T-cell (primary cell): ENCODE data around the gene EPHA8. TPM values are rescaled to one million over a fixed set of nuclear protein-coding genes. Genes with fewer than 3 reads are reported as not detected.

Experiments
- ATAC-seq, 4 experiments: fragments of 200-7000 bp in 3 of 4; fragments of 150-1000 bp in 1 of 4; cut with Tn5 transposase; replicated peaks in 1 of 4; 1 replicate in 3 of 4; 2 replicates in 1 of 4; pipeline ENCODE4 v1.10.0; 2021; ENCODE audit warnings: moderate library complexity in 3 of 4, mild to moderate bottlenecking in 2 of 4, moderate number of reproducible peaks in 1 of 4
- CTCF ChIA-PET, 2 donors: fragments of 300-600 bp; sonication (Branson Sonifier 250); formaldehyde crosslinking; loops; one replicate each; lab custom pipeline; 2022; ENCODE audit warnings: antibody characterized with exemption in 2 of 2; lab: Charles Lee
- POLR2A ChIA-PET, 2 donors: fragments of 300-600 bp; sonication (Branson Sonifier 250); formaldehyde crosslinking; loops; one replicate each; lab custom pipeline; 2022; ENCODE audit warnings: antibody characterized with exemption in 2 of 2; lab: Charles Lee
- DNase-seq, 35 experiments: peaks; one replicate each; pipeline versions ENCODE4 v3.0.0 to v3.0.0-alpha.2; 2013 to 2023
- H3K27ac ChIP-seq: one replicate; pipeline ENCODE4 v1.5.1; 2013; ENCODE audit warnings: low read length
- H3K27me3 ChIP-seq, 2 experiments: replicated peaks in 1 of 2; 1 replicate in 1 of 2; 2 replicates in 1 of 2; pipeline versions ENCODE4 v1.6.1 to v1.7.0; 2013; ENCODE audit warnings: low read length in 1 of 2, mixed read lengths in 1 of 2; ENCODE audit not compliant: control insufficient read depth in 2 of 2, insufficient read depth in 2 of 2; ENCODE audit errors: extremely low read depth in 1 of 2
- H3K36me3 ChIP-seq, 2 donors: 1 replicate in 1 of 2; 2 replicates in 1 of 2; pipeline versions ENCODE4 v1.6.1 to v1.7.0; 2013; ENCODE audit warnings: low read length in 1 of 2; ENCODE audit not compliant: control insufficient read depth in 2 of 2, insufficient read depth in 1 of 2; ENCODE audit errors: extremely low read depth in 1 of 2
- H3K4me1 ChIP-seq, 2 experiments: 1 replicate in 1 of 2; 2 replicates in 1 of 2; pipeline versions ENCODE4 v1.6.1 to v1.7.0; 2013; ENCODE audit warnings: low read length in 2 of 2, mixed read lengths in 1 of 2; ENCODE audit not compliant: insufficient read depth in 2 of 2, control insufficient read depth in 1 of 2; ENCODE audit errors: extremely low read depth in 1 of 2
- H3K4me3 ChIP-seq, 2 donors: 1 replicate in 1 of 2; 2 replicates in 1 of 2; pipeline versions ENCODE4 v1.5.1 to v1.7.0; 2013; ENCODE audit warnings: mild to moderate bottlenecking in 2 of 2, low read length in 1 of 2, moderate library complexity in 1 of 2; ENCODE audit not compliant: control insufficient read depth in 1 of 2; ENCODE audit errors: extremely low read depth in 1 of 2
- H3K9me3 ChIP-seq: 2 replicates; pipeline ENCODE4 v1.7.0; 2013
- H3K27ac Mint-ChIP-seq, 2 donors: one replicate each; pipeline ENCODE4 v1.8.0; 2020 to 2021; ENCODE audit warnings: mild to moderate bottlenecking in 2 of 2, mixed read lengths in 2 of 2
- H3K27me3 Mint-ChIP-seq, 2 donors: one replicate each; pipeline ENCODE4 v1.8.0; 2021 to 2022; ENCODE audit warnings: mixed read lengths in 2 of 2
- H3K36me3 Mint-ChIP-seq: one replicate; pipeline ENCODE4 v1.8.0; 2021; ENCODE audit warnings: mixed read lengths
- H3K4me1 Mint-ChIP-seq, 3 donors: one replicate each; pipeline ENCODE4 v1.8.0; 2020 to 2022; ENCODE audit warnings: mixed read lengths in 3 of 3, mild to moderate bottlenecking in 1 of 3
- H3K4me3 Mint-ChIP-seq, 3 donors: one replicate each; pipeline ENCODE4 v1.8.0; 2020 to 2022; ENCODE audit warnings: mild to moderate bottlenecking in 3 of 3, mixed read lengths in 3 of 3, moderate library complexity in 3 of 3
- H3K9me3 Mint-ChIP-seq, 3 donors: one replicate each; pipeline ENCODE4 v1.8.0; 2020 to 2022; ENCODE audit warnings: mixed read lengths in 3 of 3
- WGBS: methylation state at CpG from one replicate; pipeline ENCODE4 v1.1.5; 2013; ENCODE audit warnings: missing lambda C conversion rate; ENCODE audit not compliant: insufficient coverage; 5-methylcytosine and 5-hydroxymethylcytosine counted together
- total RNA-seq, 35 experiments: library from RNA in 6 of 35; stranded (reverse) in 6 of 35; fragments of 120-200 nt in 1 of 35; gene quantifications; one replicate each; pipeline versions ENCODE4 v1.2.1 to v1.2.4 and lab custom pipeline; 2013 to 2026

EPHA8 gene
- total RNA-seq, 5 donors from 2014 or later (not counting 1 experiment from before 2014, with no cell fraction given) = 0.09 to 0.15 TPM; not detected in 3

DNA sequence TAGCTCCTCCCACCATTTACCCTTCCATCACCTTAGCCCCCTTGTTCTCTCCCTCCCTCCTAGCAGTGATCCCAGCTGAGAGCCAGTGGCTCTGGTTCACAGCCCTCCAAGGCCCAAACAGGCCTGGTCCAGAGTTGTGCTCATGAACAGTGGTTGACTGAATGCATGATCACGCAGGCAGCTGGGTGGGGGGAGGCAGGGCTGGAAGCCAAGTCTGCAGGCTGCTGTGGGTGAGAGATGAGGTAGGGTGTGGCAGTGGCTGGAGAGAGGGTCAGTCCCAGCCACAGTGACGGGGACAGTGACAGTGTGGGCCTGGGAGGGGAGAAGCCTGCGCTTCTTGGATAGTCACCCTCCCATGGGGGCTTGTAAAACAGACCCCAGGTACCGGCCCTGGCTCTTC, 22.2 kb downstream of the EPHA8 start:
- H3K4me1 Mint-ChIP-seq = no peaks in the 10 kb centered on the region
- no peak for ATAC-seq
- peaks cover 0 to 31% of the 10 kb centered on the region in 2 experiments for H3K27me3 ChIP-seq
- no peak overlapping the region for H3K4me3 Mint-ChIP-seq
- no peaks in the 10 kb centered on the region for H3K36me3 Mint-ChIP-seq
- no peaks in the 10 kb centered on the region for H3K9me3 Mint-ChIP-seq
- ChIA-PET POLR2A (no interaction called here), CTCF (no interaction called here)
- no peak overlapping the region for H3K27ac ChIP-seq
- no peaks in the 10 kb centered on the region for H3K4me1 ChIP-seq
- no peaks in the 10 kb centered on the region for H3K36me3 ChIP-seq
- no peak overlapping the region for H3K4me3 ChIP-seq
- no peaks in the 10 kb centered on the region for H3K9me3 ChIP-seq
- WGBS = 77% methylated on average over 3 of the region's 4 CpGs
- H3K27ac Mint-ChIP-seq = no peak overlapping the region
- no peak for DNase-seq
- peaks cover 8 to 17% of the 10 kb centered on the region in 2 donors for H3K27me3 Mint-ChIP-seq

DNA sequence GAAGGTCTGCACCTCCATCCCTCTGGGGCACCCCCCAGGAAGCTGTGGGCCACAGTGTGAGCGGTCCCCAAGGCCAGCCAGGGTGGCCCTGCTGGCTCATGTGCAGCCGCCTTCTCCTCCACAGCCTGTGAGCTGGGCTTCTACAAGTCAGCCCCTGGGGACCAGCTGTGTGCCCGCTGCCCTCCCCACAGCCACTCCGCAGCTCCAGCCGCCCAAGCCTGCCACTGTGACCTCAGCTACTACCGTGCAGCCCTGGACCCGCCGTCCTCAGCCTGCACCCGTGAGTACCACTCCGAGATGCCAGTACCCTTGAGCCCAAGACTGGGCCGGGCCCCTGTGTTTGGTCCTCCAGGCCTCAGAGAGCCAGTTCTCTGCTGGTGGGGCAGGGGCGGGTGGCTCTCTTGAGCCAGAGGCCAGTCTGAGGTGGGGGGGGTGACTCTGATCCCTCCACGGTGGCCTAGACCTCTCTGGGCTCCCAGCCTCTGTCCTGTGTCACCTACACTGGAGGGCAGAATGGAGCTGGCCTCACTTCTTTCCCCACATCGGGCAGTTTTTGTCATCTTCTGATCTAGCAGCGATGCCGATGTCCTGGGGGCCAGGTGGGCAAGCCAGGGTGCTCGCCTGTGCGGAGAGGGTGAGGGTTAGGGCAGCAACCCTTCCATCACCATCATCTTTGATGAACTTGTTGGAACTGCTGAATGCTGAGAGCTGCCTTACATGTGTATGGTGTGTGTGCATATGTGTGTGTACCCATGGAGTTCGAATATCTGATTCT, 23.3 kb downstream of the EPHA8 start:
- peaks cover 11 to 20% of the 10 kb centered on the region in 2 donors for H3K27me3 Mint-ChIP-seq
- no peaks in the 10 kb centered on the region for H3K4me1 ChIP-seq
- no peak overlapping the region for H3K27ac Mint-ChIP-seq
- no peaks in the 10 kb centered on the region for H3K9me3 Mint-ChIP-seq
- no peak overlapping the region for H3K4me3 Mint-ChIP-seq
- WGBS = 86% methylated on average over 11 of the region's 19 CpGs
- no peaks in the 10 kb centered on the region for H3K9me3 ChIP-seq
- CTCF ChIA-PET = no interaction called here
- ATAC-seq (no peak), DNase-seq (no peak)
- no peaks in the 10 kb centered on the region for H3K36me3 Mint-ChIP-seq
- no peaks in the 10 kb centered on the region for H3K4me1 Mint-ChIP-seq
- H3K27me3 ChIP-seq = peaks cover 0 to 39% of the 10 kb centered on the region in 2 experiments
- no peak overlapping the region for H3K4me3 ChIP-seq
- H3K36me3 ChIP-seq = no peaks in the 10 kb centered on the region
- H3K27ac ChIP-seq = no peak overlapping the region
- POLR2A ChIA-PET = no interaction called here

DNA sequence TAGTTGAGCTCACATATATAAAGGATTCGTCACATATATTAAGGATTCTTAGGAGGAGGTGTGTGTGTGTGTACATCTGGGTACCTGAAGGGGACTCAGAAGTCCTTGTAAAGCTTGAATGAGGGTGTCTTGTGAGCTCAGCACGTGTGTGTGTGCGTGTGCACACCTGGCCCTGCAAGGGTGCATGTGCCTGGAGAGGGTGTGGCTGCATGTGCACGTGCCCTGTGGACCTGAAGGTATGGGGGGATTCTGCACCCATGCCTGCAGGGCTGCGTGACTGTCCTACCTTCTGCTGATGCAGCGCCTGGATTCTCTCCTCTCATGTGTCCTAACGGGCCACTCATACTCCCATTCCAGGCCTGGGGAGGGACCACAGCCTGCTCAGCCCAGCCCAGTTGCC, 24.0 kb downstream of the EPHA8 start:
- Mint-ChIP-seq H3K27ac (no peak overlapping the region), H3K9me3 (no peaks in the 10 kb centered on the region), H3K27me3 (peaks cover 18 to 27% of the 10 kb centered on the region in 2 donors), H3K4me1 (no peaks in the 10 kb centered on the region), H3K4me3 (no peak overlapping the region), H3K36me3 (no peaks in the 10 kb centered on the region)
- Histone ChIP-seq H3K27ac (no peak overlapping the region), H3K27me3 (peaks cover 0 to 43% of the 10 kb centered on the region in 2 experiments), H3K4me3 (no peak overlapping the region), H3K36me3 (no peaks in the 10 kb centered on the region), H3K4me1 (no peaks in the 10 kb centered on the region), H3K9me3 (no peaks in the 10 kb centered on the region)
- no peak for DNase-seq
- ChIA-PET POLR2A (no interaction called here), CTCF (no interaction called here)
- ATAC-seq = no peak
- WGBS = 66% methylated on average over 7 of the region's 7 CpGs

DNA sequence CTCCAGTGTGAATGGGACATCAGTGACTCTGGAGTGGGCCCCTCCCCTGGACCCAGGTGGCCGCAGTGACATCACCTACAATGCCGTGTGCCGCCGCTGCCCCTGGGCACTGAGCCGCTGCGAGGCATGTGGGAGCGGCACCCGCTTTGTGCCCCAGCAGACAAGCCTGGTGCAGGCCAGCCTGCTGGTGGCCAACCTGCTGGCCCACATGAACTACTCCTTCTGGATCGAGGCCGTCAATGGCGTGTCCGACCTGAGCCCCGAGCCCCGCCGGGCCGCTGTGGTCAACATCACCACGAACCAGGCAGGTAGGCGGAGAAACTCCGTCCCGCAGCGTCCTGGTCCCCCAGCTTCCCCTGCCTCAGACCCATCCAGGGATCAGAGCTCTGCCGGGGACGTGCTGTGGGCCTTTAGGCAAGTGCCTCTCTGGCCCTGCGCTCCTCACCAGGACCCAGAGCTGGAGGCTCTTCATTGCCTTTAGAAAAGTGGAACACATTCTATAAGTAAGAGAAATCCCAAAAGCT, 25.7 kb downstream of the EPHA8 start:
- 84% methylated on average over 23 of the region's 24 CpGs for WGBS
- ChIA-PET CTCF (no interaction called here), POLR2A (interaction anchor here in 1 of 2 donors (0.6 kb wide), 1 partner anchor 1029 kb away, joined by 3 read pairs; no protein-coding TSS in a partner anchor)
- H3K27ac Mint-ChIP-seq = no peak overlapping the region
- H3K4me3 Mint-ChIP-seq = no peak overlapping the region
- no peaks in the 10 kb centered on the region for H3K36me3 Mint-ChIP-seq
- H3K9me3 Mint-ChIP-seq = no peaks in the 10 kb centered on the region
- Histone ChIP-seq H3K27me3 (peaks cover 0 to 51% of the 10 kb centered on the region in 2 experiments), H3K9me3 (no peaks in the 10 kb centered on the region), H3K4me1 (no peaks in the 10 kb centered on the region), H3K4me3 (no peak overlapping the region), H3K27ac (no peak overlapping the region), H3K36me3 (no peaks in the 10 kb centered on the region)
- H3K4me1 Mint-ChIP-seq = no peaks in the 10 kb centered on the region
- peaks cover 20 to 34% of the 10 kb centered on the region in 2 donors for H3K27me3 Mint-ChIP-seq
- no peak for ATAC-seq
- DNase-seq = no peak

DNA sequence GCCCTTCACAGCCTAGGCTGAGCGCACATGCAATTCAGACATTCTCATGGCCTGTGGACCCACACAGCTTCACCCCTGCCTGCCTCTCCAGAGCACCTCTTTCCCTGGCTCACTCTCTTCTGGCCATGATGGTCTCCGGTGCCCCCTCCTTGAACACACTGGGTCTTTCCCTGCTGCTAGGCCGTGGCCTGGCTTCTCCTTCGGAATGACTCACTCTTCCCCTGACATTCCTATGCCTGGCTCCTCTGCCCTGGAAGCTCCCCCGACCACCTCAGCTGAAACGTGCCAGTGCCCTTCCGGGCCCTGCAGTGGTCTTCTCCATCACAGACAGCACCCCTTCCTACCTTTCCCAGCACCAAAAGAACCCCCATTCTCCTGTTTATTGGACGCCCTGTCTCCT, 28.3 kb downstream of the EPHA8 start:
- no peak overlapping the region for H3K4me3 Mint-ChIP-seq
- no peak overlapping the region for H3K27ac ChIP-seq
- peaks cover 0 to 54% of the 10 kb centered on the region in 2 experiments for H3K27me3 ChIP-seq
- H3K4me1 ChIP-seq = no peaks in the 10 kb centered on the region
- H3K27me3 Mint-ChIP-seq = peaks cover 28 to 35% of the 10 kb centered on the region in 2 donors
- H3K9me3 ChIP-seq = no peaks in the 10 kb centered on the region
- no peak for ATAC-seq
- H3K4me1 Mint-ChIP-seq = no peaks in the 10 kb centered on the region
- no peaks in the 10 kb centered on the region for H3K9me3 Mint-ChIP-seq
- H3K36me3 Mint-ChIP-seq = no peaks in the 10 kb centered on the region
- no peaks in the 10 kb centered on the region for H3K36me3 ChIP-seq
- 80% methylated on average over 8 of the region's 8 CpGs for WGBS
- CTCF ChIA-PET = no interaction called here
- POLR2A ChIA-PET = no interaction called here
- no peak overlapping the region for H3K4me3 ChIP-seq
- no peak for DNase-seq
- no peak overlapping the region for H3K27ac Mint-ChIP-seq

DNA sequence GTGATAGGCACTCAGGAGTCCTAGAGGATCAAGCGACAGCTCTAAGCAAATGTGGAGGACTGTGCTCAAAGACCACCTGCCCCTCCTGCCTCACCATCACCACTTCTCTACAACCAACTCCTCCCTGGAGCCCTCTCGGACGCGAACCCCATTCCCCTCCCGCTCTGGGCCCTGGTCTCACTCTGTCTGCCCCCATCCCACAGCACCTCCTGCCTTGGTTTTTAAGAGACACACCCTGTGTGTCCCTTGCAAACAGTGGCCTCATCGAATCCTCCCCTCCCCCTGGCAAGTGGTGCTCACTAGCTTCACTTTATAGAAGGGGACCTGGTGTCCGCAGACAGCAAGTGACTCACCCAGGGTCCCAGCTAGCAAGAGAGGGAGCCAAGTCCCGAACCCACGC, 28.8 kb downstream of the EPHA8 start:
- Mint-ChIP-seq H3K27ac (no peak overlapping the region), H3K36me3 (no peaks in the 10 kb centered on the region), H3K27me3 (peaks cover 28 to 38% of the 10 kb centered on the region in 2 donors), H3K4me3 (no peak overlapping the region), H3K9me3 (no peaks in the 10 kb centered on the region), H3K4me1 (no peaks in the 10 kb centered on the region)
- no peak for DNase-seq
- ATAC-seq = no peak
- ChIA-PET POLR2A (no interaction called here), CTCF (no interaction called here)
- Histone ChIP-seq H3K36me3 (no peaks in the 10 kb centered on the region), H3K27ac (no peak overlapping the region), H3K4me3 (no peak overlapping the region), H3K9me3 (no peaks in the 10 kb centered on the region), H3K27me3 (peaks cover 0 to 56% of the 10 kb centered on the region in 2 experiments), H3K4me1 (no peaks in the 10 kb centered on the region)
- WGBS = 82% methylated on average over 9 of the region's 9 CpGs
